ENCODE data around the gene ERO1B.
"Not testable (repeated sequence)": the region's sequence is repeated elsewhere in the genome, so short reads cannot be mapped to it uniquely, and the experiment has no call there.

Gene ERO1B

GRCh38 chr1:236315092-236315491 lies 33.3 kb upstream of the ERO1B start:
- no peak for TF ChIP-seq CTCF (IDR thresholded peaks at IDR 0.05; ENCODE audit: low read depth, low read length)
- no peaks in the 10 kb centered on the region for H3K9me3 ChIP-seq (ENCODE audit: severe bottlenecking)
- no peaks in the 10 kb centered on the region for H3K27me3 ChIP-seq (ENCODE audit: insufficient read depth, low read depth, severe bottlenecking)
- no peak overlapping the region for H3K27ac ChIP-seq
- H3K36me3 ChIP-seq: no peaks in the 10 kb centered on the region
- no peak for DNase-seq
- no peak overlapping the region for H3K4me3 ChIP-seq (ENCODE audit: low read depth, low read length)

- not testable (repeated sequence) for H3K4me3 ChIP-seq (ENCODE audit: low read depth, low read length); H3K27me3 ChIP-seq (ENCODE audit: insufficient read depth, low read depth, severe bottlenecking); DNase-seq; H3K27ac ChIP-seq; H3K9me3 ChIP-seq (ENCODE audit: severe bottlenecking); H3K36me3 ChIP-seq
These were observed 32.3 kb upstream of the ERO1B start for GRCh38 chr1:236314050-236314449.

GRCh38 chr1:236313427-236313826 lies 31.7 kb upstream of the ERO1B start:
- H3K9me3 ChIP-seq (ENCODE audit: severe bottlenecking): no peaks in the 10 kb centered on the region
- no peak overlapping the region for H3K4me3 ChIP-seq (ENCODE audit: low read depth, low read length)
- no peak for DNase-seq
- no peaks in the 10 kb centered on the region for H3K27me3 ChIP-seq (ENCODE audit: insufficient read depth, low read depth, severe bottlenecking)
- H3K27ac ChIP-seq: no peak overlapping the region
- no peaks in the 10 kb centered on the region for H3K36me3 ChIP-seq
- TF ChIP-seq CTCF (IDR thresholded peaks at IDR 0.05; ENCODE audit: low read depth, low read length): no peak

- Histone ChIP-seq H3K27me3 (ENCODE audit: insufficient read depth, low read depth, severe bottlenecking) (no peaks in the 10 kb centered on the region), H3K9me3 (ENCODE audit: severe bottlenecking) (no peaks in the 10 kb centered on the region), H3K27ac (no peak overlapping the region), H3K4me3 (ENCODE audit: low read depth, low read length) (no peak overlapping the region), H3K36me3 (no peaks in the 10 kb centered on the region)
- no peak for TF ChIP-seq CTCF (IDR thresholded peaks at IDR 0.05; ENCODE audit: low read depth, low read length)
- DNase-seq: no peak
These were observed 29.3 kb upstream of the ERO1B start for GRCh38 chr1:236311040-236311439.

- no peaks in the 10 kb centered on the region for H3K27me3 ChIP-seq (ENCODE audit: insufficient read depth, low read depth, severe bottlenecking)
- DNase-seq: no peak
- no peak overlapping the region for H3K27ac ChIP-seq
- no peak overlapping the region for H3K4me3 ChIP-seq (ENCODE audit: low read depth, low read length)
- TF ChIP-seq CTCF (IDR thresholded peaks at IDR 0.05; ENCODE audit: low read depth, low read length): no peak
- no peaks in the 10 kb centered on the region for H3K36me3 ChIP-seq
- H3K9me3 ChIP-seq (ENCODE audit: severe bottlenecking): no peaks in the 10 kb centered on the region
These were observed 27.1 kb upstream of the ERO1B start for GRCh38 chr1:236308827-236309226.

- TF ChIP-seq CTCF (IDR thresholded peaks at IDR 0.05; ENCODE audit: low read depth, low read length): no peak
- Histone ChIP-seq H3K27ac (no peak overlapping the region), H3K27me3 (ENCODE audit: insufficient read depth, low read depth, severe bottlenecking) (no peaks in the 10 kb centered on the region), H3K36me3 (no peaks in the 10 kb centered on the region), H3K9me3 (ENCODE audit: severe bottlenecking) (no peaks in the 10 kb centered on the region), H3K4me3 (ENCODE audit: low read depth, low read length) (no peak overlapping the region)
- no peak for DNase-seq
These were observed 25.7 kb upstream of the ERO1B start for GRCh38 chr1:236307435-236307834.
